K562 (cell line): ENCODE results near the gene RALGPS1. TPM values are rescaled to one million over a fixed set of nuclear protein-coding genes. Genes with fewer than 3 reads are reported as not detected.

Experiments
- ATAC-seq: fragments of 200-7000 bp; cut with Tn5 transposase; 3 replicates; pipeline ENCODE4 v1.9.1; 2020; ENCODE audit warnings: moderate library complexity
- BruUV-seq: library from RNA; stranded (reverse); fragments of 400-500 nt; replicated peaks from 2 replicates; lab custom pipeline; 2021; lab: Mats Ljungman, UMichigan
- CTCF ChIA-PET: fragments of 300-600 bp; formaldehyde crosslinking; extraction: SDS; loops from one replicate; lab custom pipeline; 2021; ENCODE audit warnings: low intra/inter-chr PET ratio; lab: Yijun Ruan, JAX
- POLR2A ChIA-PET: fragments of 300-600, 350-650 bp; sonication (Branson Sonifier 250); formaldehyde crosslinking; extraction: SDS; loops from one replicate; lab custom pipeline; 2021; ENCODE audit warnings: antibody characterized with exemption, inconsistent platforms; lab: Yijun Ruan, JAX
- DNase-seq, 4 experiments: peaks; one replicate each; pipeline versions ENCODE4 v3.0.0 to v3.0.0-alpha.2; 2011 to 2018; ENCODE audit warnings: low spot score in 3 of 4, mixed read lengths in 3 of 4; ENCODE audit errors: extremely low read depth in 1 of 4
- FAIRE-seq: peaks from 2 replicates; lab custom pipeline; 2011; peaks lifted over from hg19 to GRCh38; lab: Jason Lieb, UNC
- H2AFZ ChIP-seq: 2 replicates; pipeline ENCODE4 v1.6.0; 2011; ENCODE audit warnings: low read depth, low read length, control low read depth, inconsistent platforms
- H3K27ac ChIP-seq: fragments of 200-600 bp; 3 replicates; pipeline ENCODE4 v1.8.0; 2011; ENCODE audit warnings: low read depth, mild to moderate bottlenecking, control low read depth, inconsistent platforms, low read length, moderate library complexity, mixed read lengths; ENCODE audit errors: extremely low read depth
- H3K27me3 ChIP-seq, 2 experiments: fragments of 300-600 bp in 1 of 2; 2 replicates in 1 of 2; 3 replicates in 1 of 2; pipeline versions ENCODE4 v1.6.0 to v1.8.0; 2011; ENCODE audit warnings: inconsistent platforms in 2 of 2, low read length in 2 of 2, mild to moderate bottlenecking in 1 of 2, mixed read lengths in 1 of 2, moderate library complexity in 1 of 2; ENCODE audit not compliant: control insufficient read depth in 2 of 2, insufficient read depth in 2 of 2
- H3K36me3 ChIP-seq: fragments of 300-600 bp; 3 replicates; pipeline ENCODE4 v1.8.0; 2011; ENCODE audit warnings: mild to moderate bottlenecking, low read length, inconsistent platforms; ENCODE audit not compliant: control insufficient read depth, insufficient read depth
- H3K4me1 ChIP-seq, 2 experiments: fragments of 200-600 bp in 1 of 2; replicated peaks in 1 of 2; 2 replicates in 1 of 2; 3 replicates in 1 of 2; pipeline versions ENCODE4 v1.5.1 to v1.8.0; 2011; ENCODE audit warnings: inconsistent platforms in 2 of 2, low read length in 2 of 2, mild to moderate bottlenecking in 1 of 2, mixed read lengths in 1 of 2, moderate library complexity in 1 of 2; ENCODE audit not compliant: control insufficient read depth in 2 of 2, insufficient read depth in 2 of 2
- H3K4me2 ChIP-seq: 2 replicates; pipeline ENCODE4 v1.6.1; 2011; ENCODE audit warnings: low read length, control low read depth, inconsistent platforms, mixed read lengths; ENCODE audit not compliant: insufficient read depth
- H3K4me3 ChIP-seq: fragments of 200-600 bp; sonication (generic), shearing (Covaris generic); 2 replicates; pipeline ENCODE4 v1.5.1; 2016; ENCODE audit warnings: control low read depth, inconsistent platforms
- H3K79me2 ChIP-seq: fragments of 200-600 bp; 3 replicates; pipeline ENCODE4 v1.8.0; 2011; ENCODE audit warnings: low read length, inconsistent platforms; ENCODE audit not compliant: control insufficient read depth, insufficient read depth
- H3K9ac ChIP-seq, 2 experiments: 2 replicates each; pipeline versions ENCODE4 v1.6.0 to v1.6.1; 2011; ENCODE audit warnings: low read depth in 2 of 2, low read length in 2 of 2, control low read depth in 1 of 2, inconsistent platforms in 1 of 2, mild to moderate bottlenecking in 1 of 2, mixed read lengths in 1 of 2; ENCODE audit not compliant: insufficient read depth in 1 of 2
- H3K9me1 ChIP-seq: one replicate; pipeline ENCODE4 v1.6.0; 2011; ENCODE audit warnings: inconsistent platforms, mild to moderate bottlenecking, low read length, moderate library complexity; ENCODE audit not compliant: control insufficient read depth, insufficient read depth
- H3K9me3 ChIP-seq: replicated peaks from 2 replicates; pipeline ENCODE4 v1.5.1; 2011; ENCODE audit warnings: low read depth, low read length, inconsistent platforms; ENCODE audit not compliant: control insufficient read depth, insufficient read depth
- H4K20me1 ChIP-seq: replicated peaks from 2 replicates; pipeline ENCODE4 v1.6.1; 2011; ENCODE audit warnings: low read length, inconsistent platforms, mixed read lengths; ENCODE audit not compliant: control insufficient read depth, insufficient read depth
- MEIS2 ChIP-seq: fragments of 450-650 bp; IDR thresholded peaks from 2 replicates; pipeline ENCODE4 v1.6.1; 2014; ENCODE audit warnings: mild to moderate bottlenecking; ENCODE audit not compliant: partially characterized antibody
- PBX2 ChIP-seq, 2 experiments: IDR thresholded peaks in 1 of 2; conservative IDR thresholded peaks in 1 of 2; 2 replicates each; pipeline ENCODE4 v1.6.1; 2016; ENCODE audit warnings: low read depth in 2 of 2, mild to moderate bottlenecking in 1 of 2, missing compliant biosample characterization in 1 of 2, missing genetic modification characterization in 1 of 2, moderate library complexity in 1 of 2
- PKNOX1 ChIP-seq: fragments of 450-650 bp; IDR thresholded peaks from 2 replicates; pipeline ENCODE4 v1.6.1; 2016
- ZNF354B ChIP-seq: fragments of 250-450 bp; sonication (Bioruptor Pico); IDR thresholded peaks from 2 replicates; pipeline ENCODE4 v1.4.0; 2020
- WGBS: fragments of 100-300 bp; shearing (Covaris generic); methylation state at CpG from one replicate; pipeline ENCODE4 v1.1.6; 2016; ENCODE audit warnings: low coverage, mixed read lengths; ENCODE audit not compliant: insufficient coverage; ENCODE audit errors: missing lambda C conversion rate; 5-methylcytosine and 5-hydroxymethylcytosine counted together
- in situ Hi-C: fragments of 300-500 bp; cut with MboI; formaldehyde crosslinking; loops from 4 replicates; pipeline ENCODE4 v1.15.0; 2018; ENCODE audit warnings: inconsistent platforms, mixed read lengths
- intact Hi-C: fragments of 100-400 bp; cut with micrococcal nuclease; formaldehyde crosslinking; loops from 2 replicates; pipeline ENCODE4 v1.14.2; 2022
- polyA plus RNA-seq, 8 experiments: library from polyadenylated mRNA; depleted of rRNA in 4 of 8; stranded (reverse) in 5 of 8; unstranded in 3 of 8; fragments of >200 nt; fragmentation: Nextera tagmentation in 2 of 8; fragmentation: Illumina TruSeq in 1 of 8; extraction: Ambion mirVana in 2 of 8; extraction: Trizol in 1 of 8; gene quantifications; 2 replicates each; pipeline versions ENCODE4 v1.2.1 to v1.2.3, GENCODE V29; 2011 to 2014; ENCODE audit warnings: inconsistent platforms in 1 of 8, missing spikeins in 1 of 8
- total RNA-seq, 7 experiments: library from RNA; depleted of rRNA in 6 of 7; stranded (reverse); fragments of >200 nt in 6 of 7; fragmentation: Illumina TruSeq in 2 of 7; extraction: Trizol in 2 of 7; gene quantifications; 2 replicates each; pipeline versions ENCODE4 v1.2.1 to v1.2.3, GENCODE V29; 2011 to 2021; ENCODE audit warnings: low replicate concordance in 1 of 7

The RALGPS1 gene
- total and polyA plus RNA-seq, 9 of the 15 experiments (the other 6 are each of a cell fraction or from before 2014, with no cell fraction given): 0.04 to 2.6 (median 1.5) TPM

GRCh38 chr9:126983767-126984166, 69.2 kb downstream of the RALGPS1 start:
- Histone ChIP-seq H3K27ac (no peak overlapping the region), H2AFZ (no peak overlapping the region), H4K20me1 (no peaks in the 10 kb centered on the region; the same call in 1 of the 2 replicates), H3K27me3 (peaks cover 0 to 12% of the 10 kb centered on the region in 2 experiments; a peak in 1 of 5 replicates), H3K9me1 (no peaks in the 10 kb centered on the region), H3K9me3 (no peaks in the 10 kb centered on the region), H3K36me3 (no peaks in the 10 kb centered on the region), H3K9ac (no peak overlapping the region), H3K4me3 (no peak overlapping the region), H3K79me2 (no peaks in the 10 kb centered on the region), H3K4me1 (peaks cover 3 to 21% of the 10 kb centered on the region in 2 experiments; a peak in 4 of 5 replicates), H3K4me2 (no peak overlapping the region)
- WGBS: 30% methylated on average over 1 of the region's 1 CpG
- ChIA-PET CTCF (no interaction called here), POLR2A (interaction anchor here (0.6 to 0.7 kb wide), 2 partner anchors 23 to 542 kb away, joined by 3 to 4 read pairs; no protein-coding TSS in a partner anchor)
- no peak for ATAC-seq
- no peak for DNase-seq
- in situ Hi-C loops: no loop called here
- FAIRE-seq: no peak
- intact Hi-C loops: no loop called here
- no TSS peak for BruUV-seq
- TF ChIP-seq ZNF354B (CRISPR knock-in tag) (no peak), PBX2 (CRISPR knock-in tag; IDR thresholded peaks at IDR 0.05; ENCODE audit: low read depth) (no peak), PBX2 (tag; conservative IDR thresholded peaks at IDR 0.05; ENCODE audit: low read depth) (peak; percentile 86), MEIS2 (peak; percentile 80), PKNOX1 (peak; percentile 62)
